MCF 10A (cell line): ENCODE data around the gene VARS1. TPM values are rescaled to one million over a fixed set of nuclear protein-coding genes. Genes with fewer than 3 reads are reported as not detected.
A peak's percentile ranks its signal among the peaks of the same experiment; 100 is the strongest.

Experiments used
- BruUV-seq: library from RNA; stranded (reverse); fragments of 400-500 nt; replicated peaks from 2 replicates; lab custom pipeline; 2021; lab: Mats Ljungman, UMichigan
- CTCF ChIA-PET: fragments of 300-600 bp; sonication (Branson Sonifier 250); formaldehyde crosslinking; extraction: SDS; loops from one replicate; lab custom pipeline; 2021; ENCODE audit warnings: antibody characterized with exemption, inconsistent platforms; lab: Yijun Ruan, JAX
- POLR2A ChIA-PET: fragments of 300-600, 350-650 bp; sonication (Branson Sonifier 250); formaldehyde crosslinking; extraction: SDS; loops from one replicate; lab custom pipeline; 2020; ENCODE audit warnings: antibody characterized with exemption, inconsistent platforms; lab: Yijun Ruan, JAX
- DNase-seq: peaks from one replicate; pipeline ENCODE4 v3.0.0-alpha.2; 2018; ENCODE audit not compliant: unreplicated experiment
- H3K27ac Mint-ChIP-seq: one replicate; pipeline ENCODE4 v1.8.0; 2022; ENCODE audit warnings: mild to moderate bottlenecking, low read depth, mixed read lengths; ENCODE audit not compliant: unreplicated experiment
- H3K27me3 Mint-ChIP-seq: one replicate; pipeline ENCODE4 v1.8.0; 2022; ENCODE audit warnings: mixed read lengths; ENCODE audit not compliant: insufficient read depth, unreplicated experiment
- H3K36me3 Mint-ChIP-seq: one replicate; pipeline ENCODE4 v1.8.0; 2022; ENCODE audit warnings: mild to moderate bottlenecking, moderate library complexity, mixed read lengths; ENCODE audit not compliant: insufficient read depth, unreplicated experiment
- H3K4me1 Mint-ChIP-seq: one replicate; pipeline ENCODE4 v1.8.0; 2022; ENCODE audit warnings: mixed read lengths; ENCODE audit not compliant: insufficient read depth, unreplicated experiment
- H3K4me3 Mint-ChIP-seq: one replicate; pipeline ENCODE4 v1.8.0; 2022; ENCODE audit warnings: mild to moderate bottlenecking, moderate library complexity, mixed read lengths; ENCODE audit not compliant: unreplicated experiment
- H3K9me3 Mint-ChIP-seq: one replicate; pipeline ENCODE4 v1.8.0; 2022; ENCODE audit warnings: mixed read lengths; ENCODE audit not compliant: unreplicated experiment
- CTCF ChIP-seq: fragments of 200-600 bp; IDR thresholded peaks from one replicate; pipeline ENCODE4 v1.8.0; 2022; ENCODE audit warnings: antibody characterized with exemption, mild to moderate bottlenecking; ENCODE audit not compliant: unreplicated experiment
- intact Hi-C: fragments of 100-400 bp; cut with micrococcal nuclease; formaldehyde crosslinking; loops from 2 replicates; pipeline ENCODE4 v1.14.1; 2022
- total RNA-seq: library from RNA; stranded (reverse); gene quantifications from 2 replicates; pipeline ENCODE4 v1.2.3, GENCODE V29; 2022

VARS1 gene
- total RNA-seq, 1 experiment from 2014 or later: 200 TPM

- TF ChIP-seq CTCF: no peak
- BruUV-seq: no TSS peak
- H3K4me3 Mint-ChIP-seq: peak within 1 kb of the TSS; percentile 89
- ChIA-PET CTCF (interaction anchor here (0.8 to 1.3 kb wide), 3 partner anchors 9 to 78 kb away, joined by 3 to 8 read pairs (median 3); partner anchors contain the start of gene LSM2), POLR2A (interaction anchor here (0.6 to 6.4 kb wide), 32 partner anchors 9 to 1157 kb away, joined by 3 to 192 read pairs (median 5); partner anchors contain the start of genes ABHD16A, ATP6V1G2, BAG6 and C6orf47)
- H3K27ac Mint-ChIP-seq: peak within 1 kb of the TSS; percentile 97
- intact Hi-C loops: loop anchor here (2.0 kb wide), 2 partner anchors 18 to 48 kb away; partner anchors contain the start of gene NEU1
- no peaks in the 10 kb centered on the region for H3K9me3 Mint-ChIP-seq
- H3K4me1 Mint-ChIP-seq: peaks cover 11% of the 10 kb centered on the region
- peaks cover 8% of the 10 kb centered on the region for H3K36me3 Mint-ChIP-seq
- no peaks in the 10 kb centered on the region for H3K27me3 Mint-ChIP-seq
- peak; percentile 99 for DNase-seq
These were observed 19.7 kb upstream of the VARS1 start, which contains the start of the genes HSPA1A and HSPA1L for GRCh38 chr6:31815025-31815838. Gene HSPA1A, plus strand, starts transcription at chr6:31815543. Its CDS starts 214 bp downstream, at chr6:31815757. Gene HSPA1L, minus strand, starts transcription at chr6:31815283. Its CDS starts 3,311 bp downstream, at chr6:31811972.

GRCh38 chr6:31814677-31815024 lies 19.1 kb upstream of the VARS1 start:
- Mint-ChIP-seq H3K4me1 (peaks cover 5% of the 10 kb centered on the region), H3K36me3 (peaks cover 8% of the 10 kb centered on the region), H3K9me3 (no peaks in the 10 kb centered on the region), H3K27ac (peak overlapping the region; percentile 97), H3K4me3 (peak overlapping the region; percentile 89), H3K27me3 (no peaks in the 10 kb centered on the region)
- peak; percentile 99 for DNase-seq
- POLR2A ChIA-PET: interaction anchor here (0.6 to 6.4 kb wide), 27 partner anchors 8 to 1157 kb away, joined by 3 to 192 read pairs (median 6); partner anchors contain the start of genes ATP6V1G2, BAG6, C6orf47 and CLIC1
- intact Hi-C loops: loop anchor here (2.0 kb wide), 2 partner anchors 18 to 48 kb away; partner anchors contain the start of gene NEU1
- CTCF ChIA-PET: interaction anchor here (0.9 to 1.3 kb wide), 5 partner anchors 8 to 18 kb away, joined by 3 to 8 read pairs (median 6); partner anchors contain the start of gene LSM2
- BruUV-seq: no TSS peak
- TF ChIP-seq CTCF: no peak

DNA sequence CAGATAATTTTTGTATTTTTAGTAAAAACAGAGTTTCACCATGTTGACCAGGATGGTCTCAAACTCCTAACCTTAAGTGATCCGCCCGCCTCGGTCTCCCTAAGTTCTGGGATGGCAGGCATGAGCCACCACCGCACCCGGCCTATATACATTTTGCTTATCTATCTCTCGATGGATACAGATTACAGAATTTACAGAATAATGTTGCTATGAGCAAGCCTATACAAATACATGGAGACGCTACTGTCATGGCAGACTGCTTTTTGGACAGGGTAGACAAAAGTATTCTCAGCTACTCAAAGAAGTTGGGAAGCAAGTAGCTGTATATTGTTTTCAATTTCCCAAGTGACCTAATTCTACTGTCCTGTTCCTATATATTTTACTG lies 17.9 kb upstream of the VARS1 start:
- peak overlapping the region; percentile 89 for H3K4me3 Mint-ChIP-seq
- TF ChIP-seq CTCF: no peak
- peaks cover 8% of the 10 kb centered on the region for H3K36me3 Mint-ChIP-seq
- intact Hi-C loops: no loop called here
- ChIA-PET POLR2A (interaction anchor here (1.1 to 6.4 kb wide), 9 partner anchors 7 to 267 kb away, joined by 3 to 192 read pairs (median 47); partner anchors contain the start of genes ATP6V1G2, CLIC1, HSPA1B and LSM2), CTCF (interaction anchor here (1.0 to 1.6 kb wide), 5 partner anchors 17 to 77 kb away, joined by 5 to 8 read pairs (median 6); partner anchors contain the start of gene CLIC1)
- H3K4me1 Mint-ChIP-seq: peaks cover 5% of the 10 kb centered on the region
- DNase-seq: no peak
- BruUV-seq: no TSS peak
- H3K9me3 Mint-ChIP-seq: no peaks in the 10 kb centered on the region
- H3K27ac Mint-ChIP-seq: peak overlapping the region; percentile 97
- no peaks in the 10 kb centered on the region for H3K27me3 Mint-ChIP-seq

GRCh38 chr6:31811645-31812044 lies 16.1 kb upstream of the VARS1 start:
- POLR2A ChIA-PET: interaction anchor here (6.4 kb wide), 1 partner anchor 13 kb away, joined by 192 read pairs; the partner anchor contains the start of gene HSPA1B

More at GRCh38 chr6:31811645-31812044, 16.1 kb upstream of the VARS1 start:
- H3K27me3 Mint-ChIP-seq: no peaks in the 10 kb centered on the region
- peaks cover 8% of the 10 kb centered on the region for H3K36me3 Mint-ChIP-seq
- H3K4me1 Mint-ChIP-seq: peaks cover 6% of the 10 kb centered on the region
- no peaks in the 10 kb centered on the region for H3K9me3 Mint-ChIP-seq
- no TSS peak for BruUV-seq
- no peak overlapping the region for H3K4me3 Mint-ChIP-seq
- no peak for TF ChIP-seq CTCF
- CTCF ChIA-PET: interaction anchor here (0.8 kb wide), 1 partner anchor 20 kb away, joined by 3 read pairs; no protein-coding TSS in a partner anchor
- intact Hi-C loops: no loop called here
- no peak overlapping the region for H3K27ac Mint-ChIP-seq
- no peak for DNase-seq
